KMS-11 (cell line): ENCODE data around the gene SLC5A3.

Experiments used
- H2AFZ ChIP-seq: fragments of 200-600 bp; sonication (generic); 2 replicates; pipeline ENCODE4 v1.6.1; 2016; ENCODE audit warnings: antibody characterized with exemption, mixed run types, low read depth
- H3K27ac ChIP-seq: fragments of 200-600 bp; sonication (generic); 2 replicates; pipeline ENCODE4 v1.6.1; 2016; ENCODE audit warnings: mild to moderate bottlenecking, mixed run types
- H3K27me3 ChIP-seq: fragments of 200-600 bp; sonication (generic); 2 replicates; pipeline ENCODE4 v1.6.1; 2017; ENCODE audit warnings: mild to moderate bottlenecking, low read depth, mixed run types, moderate library complexity; ENCODE audit not compliant: insufficient read depth
- H3K36me3 ChIP-seq: fragments of 200-600 bp; sonication (generic); 2 replicates; pipeline ENCODE4 v1.6.1; 2017; ENCODE audit warnings: mild to moderate bottlenecking, mixed run types; ENCODE audit not compliant: insufficient read depth
- H3K4me1 ChIP-seq: fragments of 200-600 bp; sonication (generic); 2 replicates; pipeline ENCODE4 v1.6.1; 2016; ENCODE audit warnings: mild to moderate bottlenecking, low read depth, mixed run types; ENCODE audit not compliant: poor library complexity, severe bottlenecking
- H3K4me2 ChIP-seq: fragments of 200-600 bp; sonication (generic); 2 replicates; pipeline ENCODE4 v1.7.0; 2016; ENCODE audit warnings: mild to moderate bottlenecking, mixed run types
- H3K4me3 ChIP-seq: fragments of 200-600 bp; sonication (generic); IDR thresholded peaks from 2 replicates; pipeline ENCODE4 v1.6.1; 2017; ENCODE audit warnings: low read depth, low read length, mixed read lengths; ENCODE audit not compliant: insufficient read depth
- H3K79me2 ChIP-seq: fragments of 200-600 bp; sonication (generic); 2 replicates; pipeline ENCODE4 v1.6.1; 2016; ENCODE audit warnings: low read depth, mixed run types; ENCODE audit not compliant: insufficient read depth
- H3K9ac ChIP-seq: fragments of 200-600 bp; sonication (generic); 2 replicates; pipeline ENCODE4 v1.6.1; 2016; ENCODE audit warnings: mild to moderate bottlenecking, mixed run types
- H4K20me1 ChIP-seq: fragments of 200-600 bp; sonication (generic); 2 replicates; pipeline ENCODE4 v1.6.1; 2016; ENCODE audit warnings: mild to moderate bottlenecking, mixed run types; ENCODE audit not compliant: insufficient read depth
- TF ChIP-seq, protein P1 (sequence below): fragments of 200-600 bp; sonication (generic); conservative IDR thresholded peaks from 2 replicates; pipeline ENCODE4 v1.6.1; 2017; ENCODE audit warnings: low read depth, mild to moderate bottlenecking, antibody characterized with exemption, low read length, moderate library complexity, mixed read lengths

Gene SLC5A3

DNA sequence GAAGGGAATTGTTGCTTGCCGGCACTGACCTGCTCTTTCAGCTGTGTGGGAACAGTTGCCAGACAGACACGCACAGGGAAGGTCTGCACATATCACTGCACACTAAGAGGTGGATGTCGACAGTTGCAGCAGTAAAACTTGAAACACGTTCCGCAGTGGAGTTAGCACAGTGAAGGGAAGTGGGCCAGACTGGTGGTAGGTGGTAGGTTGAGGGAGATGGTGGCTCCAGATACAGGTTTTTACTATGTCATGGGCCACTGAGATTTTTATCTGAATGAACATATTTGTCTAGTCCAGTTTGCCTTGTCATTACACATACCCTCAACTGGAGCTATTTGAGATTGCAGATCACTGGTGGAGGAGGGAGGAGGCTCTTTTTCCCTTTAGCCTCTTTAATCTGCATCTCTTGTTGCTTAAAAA, 13.5 kb downstream of the SLC5A3 start:
- H3K27ac ChIP-seq, result no peak overlapping the region
- peaks cover 17% of the 10 kb centered on the region for H3K4me1 ChIP-seq
- H3K9ac ChIP-seq, result no peak overlapping the region
- no peaks in the 10 kb centered on the region for H3K27me3 ChIP-seq
- H3K36me3 ChIP-seq, result no peaks in the 10 kb centered on the region
- H3K4me3 ChIP-seq, result no peak overlapping the region
- H4K20me1 ChIP-seq, result peaks cover 6% of the 10 kb centered on the region; the same call in 1 of the 2 replicates
- H3K79me2 ChIP-seq, result peaks cover 55% of the 10 kb centered on the region
- H3K4me2 ChIP-seq, result no peak overlapping the region
- H2AFZ ChIP-seq, result no peak overlapping the region
- TF ChIP-seq, protein P1, sequence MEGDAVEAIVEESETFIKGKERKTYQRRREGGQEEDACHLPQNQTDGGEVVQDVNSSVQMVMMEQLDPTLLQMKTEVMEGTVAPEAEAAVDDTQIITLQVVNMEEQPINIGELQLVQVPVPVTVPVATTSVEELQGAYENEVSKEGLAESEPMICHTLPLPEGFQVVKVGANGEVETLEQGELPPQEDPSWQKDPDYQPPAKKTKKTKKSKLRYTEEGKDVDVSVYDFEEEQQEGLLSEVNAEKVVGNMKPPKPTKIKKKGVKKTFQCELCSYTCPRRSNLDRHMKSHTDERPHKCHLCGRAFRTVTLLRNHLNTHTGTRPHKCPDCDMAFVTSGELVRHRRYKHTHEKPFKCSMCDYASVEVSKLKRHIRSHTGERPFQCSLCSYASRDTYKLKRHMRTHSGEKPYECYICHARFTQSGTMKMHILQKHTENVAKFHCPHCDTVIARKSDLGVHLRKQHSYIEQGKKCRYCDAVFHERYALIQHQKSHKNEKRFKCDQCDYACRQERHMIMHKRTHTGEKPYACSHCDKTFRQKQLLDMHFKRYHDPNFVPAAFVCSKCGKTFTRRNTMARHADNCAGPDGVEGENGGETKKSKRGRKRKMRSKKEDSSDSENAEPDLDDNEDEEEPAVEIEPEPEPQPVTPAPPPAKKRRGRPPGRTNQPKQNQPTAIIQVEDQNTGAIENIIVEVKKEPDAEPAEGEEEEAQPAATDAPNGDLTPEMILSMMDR, result no peak

DNA sequence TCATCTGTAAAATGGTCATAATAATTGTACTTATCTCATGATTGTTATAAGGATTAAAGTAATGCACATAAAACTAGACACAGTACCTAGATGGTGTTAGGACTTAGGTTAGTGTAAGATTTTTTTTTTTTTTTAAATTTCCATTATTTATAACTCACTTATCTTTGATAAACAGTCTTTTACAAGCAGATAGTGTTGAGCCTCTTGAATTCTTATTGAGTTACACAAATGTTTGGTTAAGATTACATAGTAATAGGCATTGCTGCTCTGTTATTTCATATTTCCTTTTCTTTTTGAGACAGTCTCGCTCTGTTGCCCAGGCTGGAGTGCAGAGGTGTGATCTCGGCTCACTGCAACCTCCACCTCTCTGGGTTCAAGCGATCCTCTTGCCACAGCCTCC, 15.4 kb downstream of the SLC5A3 start:
- no peaks in the 10 kb centered on the region for H3K4me1 ChIP-seq
- H3K36me3 ChIP-seq, result no peaks in the 10 kb centered on the region
- 0 out of 2 replicates have a peak, but pooled peaks cover 6% of the 10 kb centered on the region for H4K20me1 ChIP-seq
- peaks cover 56% of the 10 kb centered on the region for H3K79me2 ChIP-seq
- no peak overlapping the region for H2AFZ ChIP-seq
- no peak overlapping the region for H3K4me2 ChIP-seq
- no peaks in the 10 kb centered on the region for H3K27me3 ChIP-seq
- no peak overlapping the region for H3K27ac ChIP-seq
- no peak overlapping the region for H3K4me3 ChIP-seq
- H3K9ac ChIP-seq, result no peak overlapping the region
- TF ChIP-seq, protein P1, result no peak

DNA sequence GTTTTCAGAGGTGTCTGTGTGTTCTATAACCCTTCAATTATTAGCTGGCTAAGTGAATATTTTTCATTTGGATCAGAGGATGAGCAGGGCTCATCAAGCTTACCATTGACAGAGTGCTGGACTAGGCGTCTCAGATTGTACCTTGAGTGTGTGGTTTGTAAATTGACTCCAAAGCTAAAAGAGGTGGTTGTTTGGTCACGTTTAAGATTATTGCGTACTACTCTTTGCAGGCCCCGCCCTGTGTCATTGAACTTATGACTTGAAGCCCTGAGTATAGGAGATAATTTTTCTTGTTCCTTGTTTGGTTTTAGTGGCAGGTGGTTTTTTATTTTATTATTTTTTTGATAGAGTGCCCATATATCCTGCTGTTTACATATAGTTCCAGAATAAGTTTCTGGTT, 17.7 kb downstream of the SLC5A3 start:
- Histone ChIP-seq H3K4me3 (no peak overlapping the region), H3K4me2 (no peak overlapping the region), H3K9ac (no peak overlapping the region), H3K27me3 (no peaks in the 10 kb centered on the region), H4K20me1 (no peaks in the 10 kb centered on the region), H3K27ac (no peak overlapping the region), H3K79me2 (peaks cover 47% of the 10 kb centered on the region; the same call in 1 of the 2 replicates), H2AFZ (no peak overlapping the region), H3K4me1 (no peaks in the 10 kb centered on the region), H3K36me3 (no peaks in the 10 kb centered on the region; the same call in 1 of the 2 replicates)
- TF ChIP-seq, protein P1, result no peak

DNA sequence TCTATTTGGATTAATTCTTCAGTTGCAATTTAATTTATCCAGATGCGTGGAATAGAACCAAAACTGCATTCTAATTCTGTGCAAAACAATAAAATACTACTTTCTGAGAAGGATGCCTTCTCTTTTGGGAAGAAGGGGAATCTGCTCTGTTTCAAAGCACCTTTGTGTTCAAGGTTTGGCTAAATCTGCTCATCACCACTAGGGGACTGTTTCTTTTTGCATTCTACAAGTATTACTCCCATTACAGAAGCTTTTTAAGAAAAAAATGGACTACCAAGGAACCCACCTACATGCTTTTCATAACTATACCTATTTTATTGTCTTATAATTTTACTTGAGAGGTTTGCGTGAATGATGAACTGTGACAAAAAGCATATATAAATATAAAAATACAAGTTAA, 18.2 kb downstream of the SLC5A3 start:
- Histone ChIP-seq H3K4me3 (no peak overlapping the region), H3K27ac (no peak overlapping the region), H4K20me1 (no peaks in the 10 kb centered on the region), H2AFZ (no peak overlapping the region), H3K27me3 (no peaks in the 10 kb centered on the region), H3K79me2 (peaks cover 41% of the 10 kb centered on the region; the same call in 1 of the 2 replicates), H3K36me3 (no peaks in the 10 kb centered on the region; the same call in 1 of the 2 replicates), H3K4me2 (no peak overlapping the region), H3K4me1 (no peaks in the 10 kb centered on the region), H3K9ac (no peak overlapping the region)
- TF ChIP-seq, protein P1, result no peak; the same call in 1 of the 2 replicates
